PC-9 (cell line): ENCODE measurements around the gene DIRAS1.

ENCODE experiments used
- EZH2 ChIP-seq: fragments of 200-600 bp; sonication (generic); IDR thresholded peaks from 2 replicates; pipeline ENCODE4 v1.8.0; 2017; ENCODE audit warnings: antibody characterized with exemption, low read depth
- TF ChIP-seq, protein P1 (sequence below): fragments of 200-600 bp; sonication (generic); conservative IDR thresholded peaks from 2 replicates; pipeline ENCODE4 v1.6.1; 2017; ENCODE audit warnings: mixed run types, antibody characterized with exemption, mild to moderate bottlenecking, moderate library complexity

DNA sequence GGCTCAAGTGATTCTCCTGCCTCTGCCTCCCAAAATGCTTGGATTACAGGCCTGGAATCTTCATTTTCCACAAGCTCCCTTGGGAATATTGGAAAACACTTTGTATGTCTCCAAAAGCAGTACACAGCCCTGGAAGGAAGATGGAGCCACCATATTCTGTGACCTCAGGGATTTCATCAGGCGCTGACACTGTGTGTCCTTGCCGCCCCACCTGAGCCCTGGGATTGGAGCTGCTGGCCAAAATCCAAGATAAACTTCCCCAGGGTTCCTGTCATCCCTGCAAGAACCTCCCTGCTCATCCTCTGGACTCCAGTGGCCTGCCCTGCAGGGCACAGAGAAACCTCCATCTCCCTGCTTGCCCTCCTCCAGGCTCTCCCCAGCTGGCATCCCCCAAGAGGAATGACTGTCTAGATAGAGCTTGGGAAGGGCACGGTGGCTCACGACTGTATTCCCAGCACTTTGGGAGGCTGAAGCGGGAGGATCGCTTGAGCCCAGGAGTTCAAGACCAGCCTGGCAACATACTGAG, 17.4 kb downstream of the DIRAS1 start:
- TF ChIP-seq, protein P1, sequence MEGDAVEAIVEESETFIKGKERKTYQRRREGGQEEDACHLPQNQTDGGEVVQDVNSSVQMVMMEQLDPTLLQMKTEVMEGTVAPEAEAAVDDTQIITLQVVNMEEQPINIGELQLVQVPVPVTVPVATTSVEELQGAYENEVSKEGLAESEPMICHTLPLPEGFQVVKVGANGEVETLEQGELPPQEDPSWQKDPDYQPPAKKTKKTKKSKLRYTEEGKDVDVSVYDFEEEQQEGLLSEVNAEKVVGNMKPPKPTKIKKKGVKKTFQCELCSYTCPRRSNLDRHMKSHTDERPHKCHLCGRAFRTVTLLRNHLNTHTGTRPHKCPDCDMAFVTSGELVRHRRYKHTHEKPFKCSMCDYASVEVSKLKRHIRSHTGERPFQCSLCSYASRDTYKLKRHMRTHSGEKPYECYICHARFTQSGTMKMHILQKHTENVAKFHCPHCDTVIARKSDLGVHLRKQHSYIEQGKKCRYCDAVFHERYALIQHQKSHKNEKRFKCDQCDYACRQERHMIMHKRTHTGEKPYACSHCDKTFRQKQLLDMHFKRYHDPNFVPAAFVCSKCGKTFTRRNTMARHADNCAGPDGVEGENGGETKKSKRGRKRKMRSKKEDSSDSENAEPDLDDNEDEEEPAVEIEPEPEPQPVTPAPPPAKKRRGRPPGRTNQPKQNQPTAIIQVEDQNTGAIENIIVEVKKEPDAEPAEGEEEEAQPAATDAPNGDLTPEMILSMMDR = no peak
- TF ChIP-seq EZH2 = no peak
